DOHH2 (cell line): ENCODE results near the gene LRMDA.

ENCODE experiments used
- H3F3A ChIP-seq: fragments of 200-600 bp; sonication (generic), shearing (Covaris generic); 2 replicates; pipeline ENCODE4 v1.6.0; 2016; ENCODE audit warnings: antibody characterized with exemption, mild to moderate bottlenecking; ENCODE audit not compliant: control insufficient read depth, insufficient read depth
- H3K27ac ChIP-seq: fragments of 200-600 bp; sonication (generic); 2 replicates; pipeline ENCODE4 v1.5.1; 2014; ENCODE audit warnings: low read depth, mild to moderate bottlenecking, low read length, moderate library complexity
- H3K27me3 ChIP-seq: fragments of 200-600 bp; sonication (generic); 2 replicates; pipeline ENCODE4 v1.6.1; 2014; ENCODE audit warnings: mild to moderate bottlenecking, low read length, mixed read lengths; ENCODE audit not compliant: control insufficient read depth
- H3K36me3 ChIP-seq: fragments of 200-600 bp; sonication (generic); 2 replicates; pipeline ENCODE4 v1.6.1; 2014; ENCODE audit warnings: mild to moderate bottlenecking, low read length, moderate library complexity, mixed read lengths; ENCODE audit not compliant: control insufficient read depth
- H3K4me1 ChIP-seq: fragments of 200-600 bp; sonication (generic); 2 replicates; pipeline ENCODE4 v1.6.1; 2014; ENCODE audit warnings: mild to moderate bottlenecking, low read length, mixed read lengths; ENCODE audit not compliant: control insufficient read depth
- H3K4me2 ChIP-seq: fragments of 200-600 bp; sonication (generic); 2 replicates; pipeline ENCODE4 v1.6.0; 2014; ENCODE audit warnings: mild to moderate bottlenecking, low read length, moderate library complexity
- H3K4me3 ChIP-seq: fragments of 200-600 bp; sonication (generic); 2 replicates; pipeline ENCODE4 v1.5.1; 2014; ENCODE audit warnings: mild to moderate bottlenecking, low read length, mixed read lengths
- H3K79me2 ChIP-seq: fragments of 200-600 bp; sonication (generic); 2 replicates; pipeline ENCODE4 v1.6.1; 2014; ENCODE audit warnings: mild to moderate bottlenecking, low read length, mixed read lengths; ENCODE audit not compliant: control insufficient read depth
- H3K9me2 ChIP-seq: fragments of 200-600 bp; sonication (generic); replicated peaks from 2 replicates; pipeline ENCODE4 v1.6.1; 2014; ENCODE audit warnings: mild to moderate bottlenecking, low read length, mixed read lengths; ENCODE audit not compliant: control insufficient read depth
- H3K9me3 ChIP-seq: fragments of 200-600 bp; sonication (generic); 2 replicates; pipeline ENCODE4 v1.6.1; 2014; ENCODE audit warnings: antibody characterized with exemption, low read length, mixed read lengths; ENCODE audit not compliant: control insufficient read depth, insufficient read depth
- H4K20me1 ChIP-seq: fragments of 200-600 bp; sonication (generic); 2 replicates; pipeline ENCODE4 v1.6.0; 2014; ENCODE audit warnings: low read depth, mild to moderate bottlenecking, antibody characterized with exemption, low read length, moderate library complexity; ENCODE audit not compliant: control insufficient read depth, insufficient read depth
- CTCF ChIP-seq: fragments of 200-600 bp; sonication (generic); IDR thresholded peaks from one replicate; pipeline ENCODE4 v1.5.1; 2014; ENCODE audit warnings: antibody characterized with exemption, mild to moderate bottlenecking, low read depth, low read length; ENCODE audit not compliant: poor library complexity, severe bottlenecking
- EZH2phosphoT487 ChIP-seq: fragments of 200-600 bp; sonication (generic); IDR thresholded peaks from 2 replicates; pipeline ENCODE4 v1.6.1; 2017; ENCODE audit warnings: borderline replicate concordance, mild to moderate bottlenecking, antibody characterized with exemption, low read length, moderate library complexity, mixed read lengths

Gene LRMDA

GRCh38 chr10:75828413-75828812 is 397.0 kb downstream of the LRMDA start:
- no peaks in the 10 kb centered on the region for H3F3A ChIP-seq
- no peaks in the 10 kb centered on the region for H3K36me3 ChIP-seq
- H4K20me1 ChIP-seq, result no peaks in the 10 kb centered on the region
- H3K4me2 ChIP-seq, result no peak overlapping the region
- H3K27ac ChIP-seq, result no peak overlapping the region
- TF ChIP-seq CTCF (no peak), EZH2phosphoT487 (no peak)
- no peak overlapping the region for H3K4me3 ChIP-seq
- no peaks in the 10 kb centered on the region for H3K4me1 ChIP-seq
- no peaks in the 10 kb centered on the region for H3K9me3 ChIP-seq
- no peaks in the 10 kb centered on the region for H3K79me2 ChIP-seq
- H3K27me3 ChIP-seq, result no peaks in the 10 kb centered on the region
- no peaks in the 10 kb centered on the region for H3K9me2 ChIP-seq

GRCh38 chr10:75836064-75836463 is 404.6 kb downstream of the LRMDA start:
- Histone ChIP-seq H3K9me3 (no peaks in the 10 kb centered on the region), H3K4me1 (no peaks in the 10 kb centered on the region), H4K20me1 (no peaks in the 10 kb centered on the region), H3K9me2 (no peaks in the 10 kb centered on the region; the same call in 1 of the 2 replicates), H3K27ac (no peak overlapping the region), H3K36me3 (no peaks in the 10 kb centered on the region), H3K4me3 (no peak overlapping the region), H3K4me2 (no peak overlapping the region), H3K27me3 (no peaks in the 10 kb centered on the region), H3K79me2 (no peaks in the 10 kb centered on the region), H3F3A (no peaks in the 10 kb centered on the region)
- TF ChIP-seq CTCF (no peak), EZH2phosphoT487 (no peak)

GRCh38 chr10:75838486-75838885 is 407.1 kb downstream of the LRMDA start:
- no peaks in the 10 kb centered on the region for H3K27me3 ChIP-seq
- no peaks in the 10 kb centered on the region; the same call in 1 of the 2 replicates for H3K9me2 ChIP-seq
- no peak overlapping the region for H3K27ac ChIP-seq
- H3K4me2 ChIP-seq, result no peak overlapping the region
- H3K4me1 ChIP-seq, result no peaks in the 10 kb centered on the region
- no peaks in the 10 kb centered on the region for H3K36me3 ChIP-seq
- TF ChIP-seq CTCF, result no peak
- TF ChIP-seq EZH2phosphoT487, result no peak
- no peaks in the 10 kb centered on the region for H4K20me1 ChIP-seq
- no peaks in the 10 kb centered on the region for H3K79me2 ChIP-seq
- H3F3A ChIP-seq, result no peaks in the 10 kb centered on the region
- no peak overlapping the region for H3K4me3 ChIP-seq
- no peaks in the 10 kb centered on the region for H3K9me3 ChIP-seq

DNA sequence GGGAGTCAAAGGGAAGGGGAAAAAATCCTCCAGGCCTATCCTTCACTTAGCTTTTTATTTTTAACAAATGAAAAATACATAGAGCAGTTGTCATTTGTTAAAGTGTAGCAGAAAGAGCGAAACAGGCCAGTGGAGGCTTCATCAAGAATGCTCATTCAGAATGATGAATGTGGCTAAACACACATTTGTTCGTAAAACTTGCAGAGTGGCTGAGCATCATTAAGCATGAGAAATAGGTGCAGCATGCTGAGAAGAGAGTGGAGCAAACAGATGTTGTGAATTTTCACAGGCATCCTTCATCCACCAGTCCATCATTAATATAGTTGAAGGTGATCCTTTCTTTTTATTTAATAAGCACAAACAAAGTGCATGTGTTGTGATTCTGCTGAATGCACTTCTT is 407.6 kb downstream of the LRMDA start:
- H3K27me3 ChIP-seq, result no peaks in the 10 kb centered on the region
- no peaks in the 10 kb centered on the region for H3K79me2 ChIP-seq
- no peak overlapping the region for H3K4me3 ChIP-seq
- H4K20me1 ChIP-seq, result no peaks in the 10 kb centered on the region
- H3K9me2 ChIP-seq, result no peaks in the 10 kb centered on the region; the same call in 1 of the 2 replicates
- TF ChIP-seq CTCF (no peak), EZH2phosphoT487 (no peak)
- no peaks in the 10 kb centered on the region for H3K9me3 ChIP-seq
- no peak overlapping the region for H3K4me2 ChIP-seq
- no peaks in the 10 kb centered on the region for H3K36me3 ChIP-seq
- no peaks in the 10 kb centered on the region for H3K4me1 ChIP-seq
- no peaks in the 10 kb centered on the region for H3F3A ChIP-seq
- no peak overlapping the region for H3K27ac ChIP-seq
